GM12892 (cell line): ENCODE results near the gene TPSD1.

Experiments used
- POLR2A ChIP-seq: IDR thresholded peaks from 2 replicates; pipeline ENCODE4 v1.6.1; 2011; ENCODE audit warnings: low read depth, low read length, control low read depth
- POLR2AphosphoS5 ChIP-seq: IDR thresholded peaks from 2 replicates; pipeline ENCODE4 v1.6.1; 2011; ENCODE audit warnings: low read depth, low read length, control low read depth

GRCh38 chr16:1285669-1286512 lies 30.0 kb downstream of the TPSD1 start:
- no peak for TF ChIP-seq POLR2AphosphoS5
- no peak for TF ChIP-seq POLR2A
